ENCODE data around the gene ST3GAL3. TPM values are rescaled to one million over a fixed set of nuclear protein-coding genes. Genes with fewer than 3 reads are reported as not detected.

The ST3GAL3 gene
- total RNA-seq, 1 experiment from 2014 or later, result 8.6 TPM

DNA sequence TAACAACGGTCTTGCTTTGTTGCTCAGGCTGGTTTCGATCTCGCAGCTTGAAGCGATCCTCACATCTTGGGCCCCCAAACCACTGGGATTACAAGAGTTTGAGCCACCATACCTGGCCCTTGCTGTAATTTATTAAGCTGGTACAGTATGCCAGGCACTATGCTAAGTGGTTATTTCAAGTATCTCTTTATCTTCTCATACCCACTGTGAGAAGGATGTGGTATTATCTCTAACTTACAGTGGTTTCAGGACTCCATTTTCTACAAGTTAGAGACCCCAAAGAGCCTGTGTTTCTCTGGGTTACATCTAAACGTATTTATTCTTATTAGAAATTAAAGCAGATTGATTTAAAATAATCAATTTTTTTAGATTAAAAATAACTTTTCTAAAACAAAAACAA is 8.1 kb upstream of the ST3GAL3 start:
- H3K4me1 Mint-ChIP-seq, result no peaks in the 10 kb centered on the region

DNA sequence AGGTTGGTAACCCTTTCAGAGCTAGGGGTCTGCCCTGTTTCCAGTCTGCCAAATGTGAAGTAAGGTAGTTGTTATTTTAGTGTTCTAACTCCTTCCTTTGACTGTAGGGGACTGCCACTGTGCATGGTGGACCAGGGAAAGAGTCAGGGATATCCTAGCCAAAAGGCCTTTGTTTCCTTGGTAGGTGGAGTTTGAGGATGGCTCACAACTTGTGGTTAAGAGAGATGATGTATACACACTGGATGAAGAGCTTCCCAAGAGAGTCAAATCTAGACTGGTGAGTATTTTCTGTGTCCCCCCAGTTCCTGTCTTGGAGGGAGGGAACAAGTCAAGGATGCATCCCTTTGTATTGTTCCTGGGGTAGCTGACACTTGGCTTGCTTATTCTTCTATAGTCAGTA is 3.5 kb upstream of the ST3GAL3 start:
- CTCF ChIA-PET, result interaction anchor here (0.6 to 3.9 kb wide), 3 partner anchors 36 to 232 kb away, joined by 3 to 51 read pairs (median 3); no protein-coding TSS in a partner anchor
- H3K27me3 Mint-ChIP-seq (ENCODE audit: low read depth), result no peaks in the 10 kb centered on the region
- H3K9me3 Mint-ChIP-seq, result no peaks in the 10 kb centered on the region
- POLR2A ChIA-PET, result no interaction called here
- DNase-seq (ENCODE audit: low spot score) (no peak), ATAC-seq (no peak)
- no peak overlapping the region for H3K4me3 Mint-ChIP-seq
- TF ChIP-seq ZNF281 (CRISPR knock-in tag; IDR thresholded peaks at IDR 0.05) (no peak), TEAD1 (CRISPR knock-in tag; IDR thresholded peaks at IDR 0.05) (no peak), ELF4 (CRISPR knock-in tag; IDR thresholded peaks at IDR 0.05; ENCODE audit: low read depth) (no peak), ZSCAN18 (CRISPR knock-in tag; IDR thresholded peaks at IDR 0.05) (no peak), NFE2L1 (CRISPR knock-in tag; IDR thresholded peaks at IDR 0.05) (no peak), HMGXB4 (CRISPR knock-in tag; IDR thresholded peaks at IDR 0.05) (no peak), TP53 (CRISPR knock-in tag; IDR thresholded peaks at IDR 0.05) (no peak), E2F5 (CRISPR knock-in tag; IDR thresholded peaks at IDR 0.05) (no peak), GRHL2 (CRISPR knock-in tag; IDR thresholded peaks at IDR 0.05; ENCODE audit: insufficient replicate concordance, severe bottlenecking) (no peak), JUN (CRISPR knock-in tag; IDR thresholded peaks at IDR 0.05) (no peak)
- TF ChIP-seq, protein P1, sequence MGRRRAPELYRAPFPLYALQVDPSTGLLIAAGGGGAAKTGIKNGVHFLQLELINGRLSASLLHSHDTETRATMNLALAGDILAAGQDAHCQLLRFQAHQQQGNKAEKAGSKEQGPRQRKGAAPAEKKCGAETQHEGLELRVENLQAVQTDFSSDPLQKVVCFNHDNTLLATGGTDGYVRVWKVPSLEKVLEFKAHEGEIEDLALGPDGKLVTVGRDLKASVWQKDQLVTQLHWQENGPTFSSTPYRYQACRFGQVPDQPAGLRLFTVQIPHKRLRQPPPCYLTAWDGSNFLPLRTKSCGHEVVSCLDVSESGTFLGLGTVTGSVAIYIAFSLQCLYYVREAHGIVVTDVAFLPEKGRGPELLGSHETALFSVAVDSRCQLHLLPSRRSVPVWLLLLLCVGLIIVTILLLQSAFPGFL (CRISPR knock-in tag; IDR thresholded peaks at IDR 0.05; ENCODE audit: borderline replicate concordance), result no peak
- TF ChIP-seq, protein P2, sequence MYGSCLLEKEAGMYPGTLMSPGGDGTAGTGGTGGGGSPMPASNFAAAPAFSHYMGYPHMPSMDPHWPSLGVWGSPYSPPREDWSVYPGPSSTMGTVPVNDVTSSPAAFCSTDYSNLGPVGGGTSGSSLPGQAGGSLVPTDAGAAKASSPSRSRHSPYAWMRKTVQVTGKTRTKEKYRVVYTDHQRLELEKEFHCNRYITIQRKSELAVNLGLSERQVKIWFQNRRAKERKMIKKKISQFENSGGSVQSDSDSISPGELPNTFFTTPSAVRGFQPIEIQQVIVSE (CRISPR knock-in tag; IDR thresholded peaks at IDR 0.05; ENCODE audit: borderline replicate concordance), result no peak
- peaks cover 16% of the 10 kb centered on the region for H3K4me1 Mint-ChIP-seq
- no peak overlapping the region for H3K27ac Mint-ChIP-seq
- H3K36me3 Mint-ChIP-seq, result peaks cover 49% of the 10 kb centered on the region

More for the DNA sequence above, 8.1 kb upstream of the ST3GAL3 start:
- no peak for ATAC-seq
- no peak overlapping the region for H3K27ac Mint-ChIP-seq
- ChIA-PET CTCF (interaction anchor here (0.7 to 2.1 kb wide), 2 partner anchors 48 to 236 kb away, joined by 4 to 5 read pairs; no protein-coding TSS in a partner anchor), POLR2A (interaction anchor here (1.2 kb wide), 1 partner anchor 49 kb away, joined by 4 read pairs; the partner anchor contains the start of gene KDM4A)
- no peak overlapping the region for H3K4me3 Mint-ChIP-seq
- DNase-seq (ENCODE audit: low spot score), result no peak
- peaks cover 48% of the 10 kb centered on the region for H3K36me3 Mint-ChIP-seq
- H3K27me3 Mint-ChIP-seq (ENCODE audit: low read depth), result no peaks in the 10 kb centered on the region
- TF ChIP-seq, protein P2 (CRISPR knock-in tag; IDR thresholded peaks at IDR 0.05; ENCODE audit: borderline replicate concordance), result no peak
- TF ChIP-seq NFE2L1 (CRISPR knock-in tag; IDR thresholded peaks at IDR 0.05) (no peak), MAX (CRISPR knock-in tag; IDR thresholded peaks at IDR 0.05) (no peak), NFYB (CRISPR knock-in tag; conservative IDR thresholded peaks at IDR 0.05; ENCODE audit: low read depth) (no peak), ZNF121 (CRISPR knock-in tag; IDR thresholded peaks at IDR 0.05) (no peak), NR3C1 (CRISPR knock-in tag; conservative IDR thresholded peaks at IDR 0.05; ENCODE audit: low read depth) (no peak), RORB (CRISPR knock-in tag; IDR thresholded peaks at IDR 0.05) (no peak), FOXP1 (CRISPR knock-in tag; IDR thresholded peaks at IDR 0.05; ENCODE audit: borderline replicate concordance) (no peak), SP1 (CRISPR knock-in tag; conservative IDR thresholded peaks at IDR 0.05) (no peak), ESRRA (CRISPR knock-in tag; IDR thresholded peaks at IDR 0.05; ENCODE audit: borderline replicate concordance) (no peak)
- TF ChIP-seq, protein P3, sequence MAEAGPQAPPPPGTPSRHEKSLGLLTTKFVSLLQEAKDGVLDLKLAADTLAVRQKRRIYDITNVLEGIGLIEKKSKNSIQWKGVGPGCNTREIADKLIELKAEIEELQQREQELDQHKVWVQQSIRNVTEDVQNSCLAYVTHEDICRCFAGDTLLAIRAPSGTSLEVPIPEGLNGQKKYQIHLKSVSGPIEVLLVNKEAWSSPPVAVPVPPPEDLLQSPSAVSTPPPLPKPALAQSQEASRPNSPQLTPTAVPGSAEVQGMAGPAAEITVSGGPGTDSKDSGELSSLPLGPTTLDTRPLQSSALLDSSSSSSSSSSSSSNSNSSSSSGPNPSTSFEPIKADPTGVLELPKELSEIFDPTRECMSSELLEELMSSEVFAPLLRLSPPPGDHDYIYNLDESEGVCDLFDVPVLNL (CRISPR knock-in tag; IDR thresholded peaks at IDR 0.05; ENCODE audit: borderline replicate concordance, low read depth), result no peak
- TF ChIP-seq, protein P4, sequence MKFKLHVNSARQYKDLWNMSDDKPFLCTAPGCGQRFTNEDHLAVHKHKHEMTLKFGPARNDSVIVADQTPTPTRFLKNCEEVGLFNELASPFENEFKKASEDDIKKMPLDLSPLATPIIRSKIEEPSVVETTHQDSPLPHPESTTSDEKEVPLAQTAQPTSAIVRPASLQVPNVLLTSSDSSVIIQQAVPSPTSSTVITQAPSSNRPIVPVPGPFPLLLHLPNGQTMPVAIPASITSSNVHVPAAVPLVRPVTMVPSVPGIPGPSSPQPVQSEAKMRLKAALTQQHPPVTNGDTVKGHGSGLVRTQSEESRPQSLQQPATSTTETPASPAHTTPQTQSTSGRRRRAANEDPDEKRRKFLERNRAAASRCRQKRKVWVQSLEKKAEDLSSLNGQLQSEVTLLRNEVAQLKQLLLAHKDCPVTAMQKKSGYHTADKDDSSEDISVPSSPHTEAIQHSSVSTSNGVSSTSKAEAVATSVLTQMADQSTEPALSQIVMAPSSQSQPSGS (CRISPR knock-in tag; IDR thresholded peaks at IDR 0.05; ENCODE audit: borderline replicate concordance, low read depth), result no peak
- no peaks in the 10 kb centered on the region for H3K9me3 Mint-ChIP-seq

Measured in WTC11 (cell line).